GM21515 (cell line): ENCODE results near the gene FLCN.
"Not testable (repeated sequence)": the region's sequence is repeated elsewhere in the genome, so short reads cannot be mapped to it uniquely, and the experiment has no call there.

Source experiments
- ATAC-seq: cut with Tn5 transposase; IDR thresholded peaks from one replicate; pipeline ENCODE4 v1.9.1; 2021; ENCODE audit not compliant: unreplicated experiment

Gene FLCN

DNA sequence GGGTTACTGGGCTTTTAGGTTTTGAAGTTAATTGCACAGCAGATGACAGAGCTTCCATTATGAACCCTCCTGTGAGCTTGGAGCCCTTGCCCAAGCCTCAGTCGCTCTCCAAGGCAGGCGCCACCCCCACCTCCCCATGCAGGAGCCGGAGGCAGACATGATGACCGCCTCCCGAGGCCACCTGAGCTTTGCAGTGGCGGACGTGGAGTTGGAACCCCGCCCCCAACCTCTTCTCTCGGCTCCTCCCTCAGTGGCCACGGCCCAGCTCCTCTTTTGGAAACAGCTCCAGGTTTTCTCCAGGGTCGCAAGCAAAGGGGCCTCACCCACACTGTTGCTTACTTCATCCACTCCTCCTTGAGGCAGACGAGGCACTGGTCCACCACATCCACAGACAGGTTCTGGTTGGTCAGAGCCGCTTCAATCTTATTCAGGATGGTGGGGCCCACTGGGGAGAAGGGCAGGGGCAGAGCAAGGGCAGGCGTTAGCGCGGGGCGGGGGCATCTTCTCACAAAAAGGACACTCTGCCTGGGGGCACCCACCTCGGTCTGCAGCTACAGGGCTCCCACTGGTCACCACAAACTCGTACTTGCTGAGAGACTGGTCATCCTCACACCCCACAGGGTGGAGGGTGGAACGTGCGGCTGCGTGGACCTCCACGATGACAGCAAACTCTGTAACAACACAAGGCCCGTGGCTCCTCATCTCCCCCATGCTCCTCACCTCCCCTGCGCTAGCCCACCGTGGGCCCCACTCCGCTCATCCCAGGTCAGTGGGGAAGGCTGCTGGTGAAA, 22.1 kb downstream of the FLCN start:
- no peak for ATAC-seq

DNA sequence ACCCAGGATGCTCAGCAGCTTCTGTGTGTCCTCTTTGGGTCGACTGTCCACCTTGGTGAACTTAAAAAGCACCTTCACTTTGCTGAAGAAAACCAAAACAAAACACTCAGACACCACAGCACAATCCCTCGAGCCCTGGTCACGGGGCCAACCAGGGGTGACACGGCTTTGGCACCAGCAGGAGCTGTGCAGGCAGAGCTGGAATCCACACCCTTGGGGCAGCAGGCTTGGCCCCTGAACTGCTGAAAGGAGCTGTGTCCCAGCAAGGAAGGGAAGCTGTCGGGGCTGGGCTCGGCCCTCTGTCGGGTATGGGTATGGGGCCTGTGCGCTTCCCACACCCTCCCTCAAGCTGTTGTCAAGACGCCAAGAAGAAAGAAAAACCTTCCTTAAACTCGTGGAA, 23.2 kb downstream of the FLCN start:
- no peak for ATAC-seq

DNA sequence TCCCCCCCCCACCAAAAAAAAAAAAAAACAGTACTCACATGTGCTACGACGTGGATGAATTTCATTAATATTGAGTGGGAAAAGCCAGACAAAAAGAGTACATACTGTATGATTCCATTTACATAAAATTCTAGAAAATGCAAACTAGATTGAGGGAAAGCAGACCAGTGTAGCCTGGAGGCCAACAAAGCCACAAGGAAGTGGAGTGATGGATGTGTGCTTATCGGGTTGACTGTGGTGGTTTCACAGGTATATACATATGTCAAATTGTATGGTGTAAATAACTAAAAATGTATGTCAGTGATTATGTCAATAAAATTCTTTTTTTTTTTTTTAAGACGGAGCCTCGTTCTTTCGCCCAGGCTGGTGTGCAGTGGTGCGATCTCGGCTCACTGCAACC, 29.0 kb downstream of the FLCN start:
- no peak for ATAC-seq

DNA sequence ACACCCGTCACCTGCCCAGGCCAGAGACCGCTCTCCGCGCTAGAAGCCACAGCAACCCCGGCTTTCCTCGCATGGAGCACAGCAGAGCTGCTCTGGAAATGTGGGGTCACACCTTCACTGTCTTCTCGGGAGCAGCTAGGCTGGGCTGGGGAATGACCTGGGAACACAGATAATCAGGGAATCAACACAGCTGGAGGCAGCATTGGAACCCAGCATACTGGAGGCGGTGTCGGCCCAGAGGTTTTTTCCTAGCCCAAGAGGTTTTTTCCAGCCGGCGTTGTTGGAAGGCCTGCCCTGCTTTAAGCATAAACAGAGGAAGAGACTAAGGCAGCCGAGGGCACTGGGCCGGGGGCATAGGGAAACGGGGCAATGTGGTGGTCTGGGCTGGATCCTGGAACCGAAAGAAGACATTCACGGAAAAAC, 30.0 kb downstream of the FLCN start:
- ATAC-seq: no peak

DNA sequence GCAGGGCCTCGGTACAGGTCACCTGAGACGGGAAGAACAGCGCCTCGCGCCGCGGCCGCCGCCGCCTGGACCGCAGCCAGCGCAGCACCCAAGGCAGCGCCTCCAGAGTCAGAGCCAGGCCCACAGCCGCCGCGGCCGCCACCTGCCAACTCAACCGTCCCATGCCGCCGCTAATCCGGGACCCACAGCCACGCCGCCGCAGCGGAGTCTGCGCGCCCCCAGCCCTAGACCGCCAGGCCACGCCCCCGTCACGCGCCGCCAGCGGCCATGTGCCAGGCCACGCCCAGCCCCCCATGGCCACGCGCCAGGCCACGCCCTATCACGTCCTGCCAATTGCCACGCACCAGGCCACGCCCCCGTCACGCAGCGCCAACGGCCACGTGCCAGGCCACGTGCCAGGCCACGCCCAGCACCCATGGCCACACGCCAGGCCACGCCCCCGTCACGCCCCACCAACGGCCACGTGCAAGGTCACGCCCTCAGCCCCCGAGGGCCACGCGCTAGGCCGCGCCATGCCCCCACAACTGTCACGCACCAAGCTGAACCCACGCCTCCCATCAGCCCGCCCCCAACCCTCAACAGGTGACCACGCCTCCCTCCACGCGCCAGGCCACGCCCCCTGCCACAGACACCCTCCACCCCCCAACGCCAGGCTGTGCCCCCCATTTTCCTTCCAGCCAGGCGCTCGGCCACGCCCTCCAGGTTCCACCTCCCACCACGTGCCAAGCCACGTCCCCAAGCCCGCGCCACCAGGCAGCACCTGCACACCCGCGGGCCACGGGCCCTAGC, 30.6 kb downstream of the FLCN start, which contains the start of gene PLD6:
PLD6 (minus strand) TSS at position 210 of the 789 bp plus-strand sequence; CDS start at position 163, 47 bp downstream.
- no peak for ATAC-seq

DNA sequence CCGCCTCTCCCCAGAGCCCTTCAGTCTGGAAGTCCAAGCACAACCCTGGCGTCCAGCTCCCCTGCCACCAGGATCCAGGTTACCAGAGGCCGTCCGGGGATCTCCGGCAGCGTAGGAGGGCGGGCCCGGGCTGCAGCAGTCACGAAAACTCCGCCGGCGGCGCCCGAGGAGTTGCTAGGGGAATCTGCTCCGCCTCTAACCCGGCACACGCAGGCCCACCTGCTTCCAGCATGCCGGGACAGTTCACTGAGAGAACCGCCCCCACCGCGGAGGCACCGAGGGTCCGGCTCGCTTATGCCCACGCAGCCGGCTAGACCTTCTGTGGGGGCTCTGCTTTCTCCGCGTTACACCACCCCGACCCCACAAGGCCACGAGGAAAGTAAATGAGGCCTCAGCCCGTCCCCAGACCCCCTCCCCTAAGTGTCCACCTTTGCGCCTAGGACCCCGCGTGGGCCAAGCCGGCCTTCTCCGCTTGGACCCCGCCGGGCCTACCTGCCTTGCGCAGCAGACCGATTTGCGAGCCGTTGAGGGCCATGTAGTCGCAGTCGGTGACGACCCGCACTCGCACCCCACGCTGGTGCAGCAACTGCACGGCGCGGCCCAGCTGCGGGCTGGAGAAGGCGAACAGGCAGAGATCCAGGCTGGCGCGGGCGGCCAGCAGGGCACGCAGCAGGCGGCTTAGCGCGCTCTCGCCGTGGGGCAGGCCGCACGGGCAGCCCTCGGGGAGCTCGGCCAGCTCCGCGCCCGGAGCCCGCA, 31.4 kb downstream of the FLCN start:
- ATAC-seq: no peak

DNA sequence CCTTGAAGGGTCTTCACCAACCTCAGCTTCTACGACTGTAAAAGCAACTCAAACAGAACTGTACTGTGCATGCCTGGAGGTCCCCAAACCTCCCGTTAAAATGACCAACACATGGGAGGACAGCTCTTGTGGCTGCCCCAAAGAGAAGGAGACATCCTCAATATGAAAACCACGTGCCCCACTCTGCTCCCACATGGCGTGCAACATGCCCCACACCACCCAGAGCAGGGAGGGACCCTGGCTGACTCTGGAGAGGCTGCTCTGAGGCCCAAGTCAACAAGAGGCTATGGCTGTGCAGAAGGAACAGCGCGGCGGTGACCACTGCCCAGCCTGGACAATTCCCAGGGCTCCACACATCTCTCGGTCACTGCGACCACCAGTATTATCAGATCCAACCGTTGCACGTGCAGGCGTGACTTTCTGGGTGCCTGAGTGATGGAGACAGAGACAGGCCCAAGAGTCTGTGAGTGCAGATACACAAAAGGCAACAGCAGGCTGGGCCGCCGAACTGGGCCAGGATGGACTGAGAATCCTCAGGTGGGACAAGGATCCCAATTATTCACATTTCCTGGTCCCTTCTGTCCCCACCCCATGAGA, 32.2 kb downstream of the FLCN start:
- no peak for ATAC-seq

DNA sequence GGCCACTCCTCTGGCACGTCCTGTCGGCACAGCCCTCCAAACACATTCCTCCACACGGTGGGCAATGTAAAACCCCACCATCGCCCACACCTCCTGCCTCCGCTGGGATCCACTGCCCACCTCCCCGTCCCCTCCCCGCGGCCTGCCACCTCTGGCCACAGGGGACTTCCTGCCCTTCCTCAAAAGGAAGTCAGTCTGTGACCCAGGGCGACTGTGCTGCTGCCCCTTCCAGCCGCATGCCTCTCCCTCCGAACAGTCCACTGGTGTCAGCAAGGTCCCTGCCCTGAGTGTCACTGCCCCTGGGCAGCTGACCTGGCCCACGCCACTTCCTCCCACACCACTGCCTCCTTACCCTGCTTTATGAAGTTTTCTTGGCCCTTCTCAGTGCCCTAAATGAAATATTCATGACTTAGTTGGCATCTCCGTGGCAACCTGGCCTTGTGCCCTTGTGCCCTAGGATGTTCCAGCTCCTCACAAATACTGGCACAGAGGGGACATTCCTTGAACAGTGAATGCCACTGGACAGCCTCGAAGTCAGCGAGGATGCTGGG, 32.9 kb downstream of the FLCN start:
- no peak for ATAC-seq

DNA sequence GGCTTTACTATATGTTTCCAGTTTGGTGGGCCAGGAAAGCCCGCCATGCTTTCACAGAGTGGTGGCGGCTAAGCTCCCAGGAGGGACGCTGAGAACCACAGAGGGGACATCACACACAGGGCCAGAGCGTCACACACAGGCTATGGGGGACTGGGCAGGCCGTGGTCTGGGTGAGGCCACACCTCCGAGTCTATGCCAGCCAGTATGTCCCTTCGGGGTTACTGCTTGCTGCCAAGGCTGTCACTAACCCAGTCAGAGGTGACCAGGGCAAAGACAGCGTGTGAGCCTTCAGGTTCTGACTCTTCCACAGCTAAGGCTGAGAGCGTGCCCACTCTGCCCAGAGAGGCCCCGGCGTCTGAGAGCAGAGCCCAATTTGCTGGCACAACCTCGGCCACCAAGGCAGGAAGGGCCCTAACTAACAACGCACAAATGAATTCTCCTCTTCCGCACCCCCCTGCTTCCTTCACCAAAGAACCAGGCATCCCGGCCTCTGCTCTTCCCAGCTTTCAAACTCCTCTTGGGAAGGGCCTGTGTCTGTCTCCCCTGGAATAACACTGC, 33.7 kb downstream of the FLCN start:
- ATAC-seq: no peak

DNA sequence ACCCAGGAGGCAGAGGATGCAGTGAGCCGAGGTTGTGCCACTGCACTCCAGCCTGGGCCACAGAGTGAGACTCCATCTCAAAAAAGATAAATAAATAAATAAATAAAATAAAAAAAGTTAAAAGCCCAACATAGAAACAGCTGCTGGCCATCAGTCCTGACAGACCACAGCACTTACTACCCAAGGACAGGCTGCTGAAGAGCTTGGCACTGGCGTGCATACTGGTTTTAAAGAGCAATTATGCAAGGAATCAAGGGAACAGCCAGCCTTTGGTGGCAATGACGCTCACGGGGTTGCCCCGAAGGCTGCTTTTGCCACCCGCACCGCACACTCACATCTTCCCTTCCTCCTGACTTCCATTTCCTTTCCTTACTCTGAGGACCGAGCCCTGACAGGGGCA, 35.1 kb downstream of the FLCN start:
- ATAC-seq: no peak

DNA sequence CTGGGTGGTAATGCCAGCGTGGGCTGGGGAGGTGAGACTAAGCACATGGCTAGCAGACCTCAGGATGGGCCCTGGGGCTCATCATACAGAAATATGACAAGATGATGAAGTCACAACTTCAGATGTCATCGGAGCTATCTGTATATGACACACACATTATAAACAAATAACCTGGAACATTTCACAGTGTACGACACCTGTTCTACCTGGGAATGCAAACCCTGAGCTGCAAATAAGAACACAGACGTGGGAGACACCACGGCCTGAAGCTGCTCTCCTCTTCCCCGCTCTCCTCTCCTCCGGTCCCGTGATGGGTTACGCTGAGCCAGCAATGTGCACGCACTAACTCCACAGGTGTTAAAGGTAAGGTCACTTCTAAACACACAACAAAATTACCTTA, 35.7 kb downstream of the FLCN start:
- no peak for ATAC-seq

DNA sequence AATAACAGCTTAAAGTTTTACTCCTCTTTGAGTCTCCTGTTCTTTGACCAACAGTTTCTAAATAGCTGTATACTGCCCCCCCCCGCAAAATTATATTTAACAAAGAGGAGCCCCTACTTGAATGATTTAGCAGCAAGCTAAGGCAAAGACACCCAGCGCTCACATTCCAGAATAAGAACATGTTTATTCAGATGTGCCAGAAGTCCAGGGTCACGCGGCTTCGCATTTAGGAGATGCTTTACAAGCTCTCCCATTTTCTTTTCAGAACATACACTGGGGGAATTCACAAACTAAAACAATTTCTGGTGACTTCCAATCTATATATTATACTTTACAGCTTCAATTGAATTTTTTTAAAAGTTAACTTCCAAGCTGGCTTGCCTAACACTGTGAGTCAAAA, 36.1 kb downstream of the FLCN start:
- ATAC-seq: no peak

DNA sequence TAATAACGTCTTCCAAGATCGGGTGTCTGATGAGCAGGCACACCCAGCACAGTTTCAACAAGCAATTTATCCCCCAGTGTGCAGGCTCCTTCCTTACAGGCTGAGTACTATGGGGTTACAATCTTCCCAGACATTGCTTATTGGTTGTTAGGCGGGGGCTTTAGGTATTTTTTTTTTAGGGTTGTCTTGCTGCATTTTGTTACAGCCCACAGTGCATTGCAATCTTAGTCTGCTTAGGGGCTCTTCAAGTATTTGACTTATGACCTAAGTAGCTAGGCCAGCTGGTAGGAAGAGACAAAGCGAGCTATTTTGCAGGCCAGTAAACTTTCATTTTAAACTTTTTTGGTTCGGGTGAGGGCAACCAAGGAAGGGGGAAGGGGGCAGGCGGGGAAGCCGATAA, 36.7 kb downstream of the FLCN start:
- ATAC-seq: no peak

DNA sequence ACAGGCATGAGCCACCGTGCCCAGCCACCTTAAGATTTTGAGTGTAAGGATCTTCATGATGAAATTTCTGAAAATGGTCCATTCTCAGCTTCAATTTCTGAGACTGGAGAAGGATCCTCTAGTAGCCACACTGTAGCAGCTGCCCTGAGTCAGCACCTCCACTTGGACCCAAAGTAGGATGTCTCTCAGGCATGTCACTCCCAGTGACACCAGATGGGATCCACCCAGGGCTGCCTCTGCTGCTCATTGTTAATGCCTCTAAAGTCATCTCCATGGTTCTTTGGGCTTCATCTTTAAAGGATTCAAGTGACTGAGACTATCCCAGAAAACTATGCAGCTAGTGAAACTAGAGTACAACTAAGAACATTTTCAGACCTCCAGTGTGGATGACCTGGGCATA, 38.7 kb downstream of the FLCN start:
- ATAC-seq: no peak

DNA sequence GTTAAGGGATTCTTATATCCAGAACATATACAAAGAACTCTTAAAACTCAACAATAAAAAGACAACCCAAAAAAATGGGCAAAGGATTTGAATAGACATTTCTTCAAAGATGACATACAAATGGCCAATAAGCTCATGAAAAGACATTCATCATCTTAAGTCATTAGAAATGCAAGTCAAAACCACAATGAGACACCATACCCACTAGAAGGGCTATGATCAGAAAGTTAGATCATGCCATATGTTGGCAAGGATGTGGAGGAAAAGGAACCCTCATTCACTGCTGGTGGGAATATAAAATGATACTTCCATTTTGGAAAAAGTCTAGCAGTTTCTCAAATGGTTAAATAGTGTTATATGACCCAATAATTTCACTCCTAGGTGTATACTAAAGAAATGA, 40.2 kb downstream of the FLCN start:
- no peak for ATAC-seq

DNA sequence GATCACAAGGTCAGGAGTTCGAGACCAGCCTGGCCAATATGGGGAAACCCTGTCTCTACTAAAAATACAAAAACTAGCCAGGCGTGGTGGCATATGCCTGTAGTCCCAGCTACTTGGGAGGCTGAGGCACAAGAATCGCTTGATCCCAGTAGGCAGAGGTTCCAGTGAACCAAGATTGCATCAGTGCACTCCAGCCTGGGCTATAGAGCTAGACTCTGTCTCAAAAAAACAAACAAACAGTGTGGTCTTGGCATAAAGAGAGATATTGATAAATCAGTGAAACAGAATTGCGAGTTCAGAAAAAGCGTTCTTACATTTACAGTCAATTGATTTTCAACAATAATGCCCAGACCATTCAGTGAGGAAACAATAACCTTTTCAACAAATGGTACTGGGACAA, 41.5 kb downstream of the FLCN start:
- not testable (repeated sequence) for ATAC-seq

DNA sequence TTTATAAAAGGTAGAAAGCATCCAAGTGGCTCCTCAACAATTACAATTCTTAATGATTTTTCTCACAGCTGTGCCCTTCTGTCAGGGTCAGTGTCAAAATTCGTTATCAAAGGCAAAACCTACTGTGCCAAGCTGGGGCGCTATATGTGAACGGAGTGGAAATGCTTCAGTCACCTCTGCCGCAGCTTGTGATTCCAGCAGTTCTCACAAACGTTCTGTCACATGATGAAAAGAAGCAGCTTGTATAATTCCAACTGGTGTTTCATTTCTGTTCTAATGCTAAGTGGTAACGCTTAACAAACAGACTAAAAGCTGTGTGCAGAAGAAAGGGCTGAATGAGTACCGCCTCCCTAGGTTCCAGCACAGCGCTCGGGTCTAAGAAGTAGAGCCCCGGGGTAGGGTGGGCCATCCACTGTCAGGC, 45.0 kb downstream of the FLCN start:
- no peak for ATAC-seq

DNA sequence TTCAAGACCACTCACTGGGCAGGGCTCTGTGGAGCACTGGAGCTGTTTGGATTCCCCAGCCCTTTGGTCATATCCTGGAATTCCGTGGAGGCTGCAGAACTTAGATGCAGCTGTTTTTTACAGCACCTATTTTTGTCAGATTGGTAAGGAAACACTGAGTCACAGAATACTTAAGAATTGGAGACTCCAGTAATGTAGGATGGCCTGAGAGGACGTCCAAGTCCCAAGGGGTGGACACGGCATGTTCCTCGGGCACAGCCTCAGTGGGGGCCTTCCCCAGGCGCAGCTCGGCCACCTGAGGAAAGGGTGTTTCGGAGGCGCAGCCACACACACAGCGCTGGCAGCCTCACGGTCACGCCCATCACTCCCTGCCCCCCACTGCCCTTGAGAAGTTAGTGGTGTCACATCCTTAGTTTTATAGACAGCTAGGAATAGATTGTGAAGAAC, 45.6 kb downstream of the FLCN start:
- ATAC-seq: no peak

DNA sequence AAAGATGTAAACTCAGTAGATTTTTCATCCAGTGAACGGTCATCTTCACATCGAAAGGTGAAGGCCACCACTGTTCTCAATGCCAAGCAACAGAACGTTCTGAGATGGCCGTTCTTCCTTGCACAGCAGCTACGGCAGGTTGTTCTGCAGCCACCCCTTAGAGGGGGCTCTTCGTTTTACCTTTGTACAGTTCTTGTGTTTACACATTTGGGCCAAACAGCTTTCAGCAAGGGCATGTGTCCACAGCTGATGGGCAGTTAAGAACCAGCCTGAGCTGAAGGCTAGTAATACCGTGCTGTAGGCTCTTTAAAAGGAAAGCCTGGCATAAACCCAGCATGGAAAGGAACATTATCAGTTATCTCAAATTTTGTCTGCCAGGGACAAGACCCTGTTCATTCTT, 46.8 kb downstream of the FLCN start:
- no peak for ATAC-seq

DNA sequence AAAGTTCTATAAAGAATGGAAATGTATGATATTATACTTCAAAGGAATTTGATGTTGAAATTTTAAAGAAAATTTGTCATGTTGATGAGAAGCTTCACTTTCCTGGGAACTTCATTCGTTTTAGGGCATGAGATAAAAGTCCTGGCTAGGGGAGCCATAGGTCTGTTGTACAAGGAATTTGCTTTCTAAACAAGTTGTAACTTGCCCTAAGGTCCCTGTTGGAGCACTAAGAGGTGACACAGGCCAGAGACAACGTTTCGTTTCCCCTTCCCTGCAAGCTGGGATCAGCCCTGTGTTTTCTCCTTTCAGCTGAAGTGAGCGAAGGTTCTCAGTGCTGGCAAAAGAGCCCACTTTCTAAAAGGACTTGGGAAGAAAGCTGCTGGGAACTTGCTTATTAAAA, 47.4 kb downstream of the FLCN start:
- ATAC-seq: no peak

DNA sequence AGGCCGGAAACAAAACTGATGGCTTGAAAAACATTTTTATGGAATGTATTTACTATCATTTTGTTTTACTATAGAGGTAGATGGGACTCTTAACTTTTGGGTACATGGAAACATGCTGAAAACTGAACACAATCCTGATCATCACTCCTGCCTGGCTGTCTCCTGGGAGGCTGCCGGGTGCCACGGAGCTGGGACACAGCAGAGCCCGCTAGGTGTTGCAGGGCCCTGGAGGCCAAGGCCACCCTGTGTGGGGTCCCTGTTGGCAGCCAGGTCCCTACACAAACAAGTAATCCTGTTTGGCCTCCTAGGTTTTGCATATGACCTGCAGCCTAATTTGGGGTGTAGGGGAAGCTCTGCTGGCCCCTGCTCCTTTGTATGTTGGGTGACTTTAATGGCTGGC, 48.4 kb downstream of the FLCN start:
- no peak for ATAC-seq
